A549 (cell line): ENCODE results near the gene SLC2A10. TPM values are rescaled to one million over a fixed set of nuclear protein-coding genes. Genes with fewer than 3 reads are reported as not detected.

Experiments used
- ATAC-seq, 2 experiments: fragments of 200-7000 bp in 1 of 2; fragments of >200 bp in 1 of 2; cut with Nextera tagmentation in 1 of 2; cut with Tn5 transposase in 1 of 2; 3 replicates each; pipeline versions ENCODE4 v1.8.0 to v1.9.1; 2018 to 2020; ENCODE audit warnings: mild to moderate bottlenecking in 1 of 2, moderate library complexity in 1 of 2
- CTCF ChIA-PET: fragments of 300-600 bp; sonication (Branson Sonifier 250); formaldehyde crosslinking; extraction: SDS; loops from one replicate; lab custom pipeline; 2021; ENCODE audit warnings: antibody characterized with exemption, inconsistent platforms; lab: Yijun Ruan, JAX
- POLR2A ChIA-PET: fragments of 350-600 bp; formaldehyde crosslinking; extraction: SDS; loops from one replicate; lab custom pipeline; 2021; ENCODE audit warnings: antibody characterized with exemption, inconsistent platforms; lab: Yijun Ruan, JAX
- DNase-seq, 2 experiments: peaks; one replicate each; pipeline versions ENCODE4 v3.0.0 to v3.0.0-alpha.2; 2011 to 2016; ENCODE audit warnings: low read depth in 1 of 2, low spot score in 1 of 2
- FAIRE-seq: peaks from 2 replicates; lab custom pipeline; 2011; peaks lifted over from hg19 to GRCh38; lab: Jason Lieb, UNC
- H3K27ac ChIP-seq, 2 experiments: fragments of >200 bp; sonication (Bioruptor Twin); formaldehyde crosslinking; 3 replicates each; pipeline ENCODE4 v1.5.1; 2016 to 2017
- H3K4me1 ChIP-seq: fragments of >200 bp; sonication (Bioruptor Twin); formaldehyde crosslinking; 3 replicates; pipeline ENCODE4 v1.6.1; 2016
- H3K4me2 ChIP-seq: fragments of >200 bp; sonication (Bioruptor Twin); formaldehyde crosslinking; 3 replicates; pipeline ENCODE4 v1.6.1; 2016
- H3K4me3 ChIP-seq: fragments of >200 bp; sonication (Bioruptor Twin); formaldehyde crosslinking; 3 replicates; pipeline ENCODE4 v1.5.1; 2016
- H3K9me3 ChIP-seq: fragments of >200 bp; sonication (Bioruptor Twin); formaldehyde crosslinking; 3 replicates; pipeline ENCODE4 v1.6.1; 2016
- BCL3 ChIP-seq: fragments of >200 bp; sonication (Bioruptor Twin); formaldehyde crosslinking; IDR thresholded peaks from 3 replicates; pipeline ENCODE4 v1.6.1; 2016
- CEBPB ChIP-seq, 2 experiments: fragments of >200 bp in 1 of 2; sonication (Bioruptor Twin) in 1 of 2; formaldehyde crosslinking in 1 of 2; IDR thresholded peaks; 2 replicates each; pipeline ENCODE4 v1.6.1; 2012 to 2016
- CHD2 ChIP-seq: fragments of 150-350 bp; IDR thresholded peaks from 2 replicates; pipeline ENCODE4 v1.6.1; 2014; ENCODE audit warnings: low read length; ENCODE audit not compliant: partially characterized antibody
- EHMT2 ChIP-seq: fragments of 200-600 bp; sonication (generic); IDR thresholded peaks from 2 replicates; pipeline ENCODE4 v1.6.1; 2016; ENCODE audit warnings: antibody characterized with exemption, low read depth, mild to moderate bottlenecking, moderate library complexity
- EP300 ChIP-seq, 2 experiments: fragments of >200 bp; sonication (Bioruptor Twin); formaldehyde crosslinking; IDR thresholded peaks; 2 replicates in 1 of 2; 3 replicates in 1 of 2; pipeline ENCODE4 v1.6.1; 2016 to 2017
- ESRRA ChIP-seq: fragments of 150-350 bp; IDR thresholded peaks from 2 replicates; pipeline ENCODE4 v1.6.1; 2014; ENCODE audit warnings: mild to moderate bottlenecking, low read length, borderline replicate concordance
- HEYL ChIP-seq: fragments of 250-450 bp; sonication (Bioruptor Pico); IDR thresholded peaks from 2 replicates; pipeline ENCODE4 v1.8.0; 2021; ENCODE audit warnings: mild to moderate bottlenecking, moderate library complexity
- HOXB13 ChIP-seq: fragments of 250-450 bp; sonication (Bioruptor Pico); IDR thresholded peaks from 2 replicates; pipeline ENCODE4 v1.5.0; 2020; ENCODE audit warnings: low read depth, mild to moderate bottlenecking, moderate library complexity
- HOXB5 ChIP-seq: fragments of 250-450 bp; sonication (Bioruptor Pico); IDR thresholded peaks from 2 replicates; pipeline ENCODE4 v1.5.0; 2020; ENCODE audit warnings: mild to moderate bottlenecking, moderate library complexity
- MAFK ChIP-seq: fragments of 450-650 bp; IDR thresholded peaks from 2 replicates; pipeline ENCODE4 v1.6.1; 2014; ENCODE audit not compliant: partially characterized antibody
- NPAS2 ChIP-seq: fragments of 250-450 bp; sonication (Bioruptor Pico); IDR thresholded peaks from 2 replicates; pipeline ENCODE4 v1.8.0; 2022; ENCODE audit warnings: mild to moderate bottlenecking, moderate library complexity, borderline replicate concordance
- NR3C1 ChIP-seq: fragments of >200 bp; sonication (Bioruptor Twin); formaldehyde crosslinking; IDR thresholded peaks from 3 replicates; pipeline ENCODE4 v1.6.1; 2017
- PHF8 ChIP-seq: fragments of 200-600 bp; sonication (generic); IDR thresholded peaks from 2 replicates; pipeline ENCODE4 v1.6.1; 2016; ENCODE audit warnings: low read depth, mild to moderate bottlenecking, antibody characterized with exemption, moderate library complexity, borderline replicate concordance
- RARB ChIP-seq: fragments of 250-450 bp; sonication (Bioruptor Pico); IDR thresholded peaks from 2 replicates; pipeline ENCODE4 v1.8.0; 2021; ENCODE audit warnings: mild to moderate bottlenecking, moderate library complexity
- RCOR1 ChIP-seq: fragments of 150-350 bp; IDR thresholded peaks from 2 replicates; pipeline ENCODE4 v1.6.1; 2014; ENCODE audit warnings: antibody characterized with exemption, low read length, low read depth
- RNF2 ChIP-seq: fragments of 200-600 bp; sonication (generic); IDR thresholded peaks from 2 replicates; pipeline ENCODE4 v1.6.1; 2016; ENCODE audit warnings: low read depth, mild to moderate bottlenecking, antibody characterized with exemption, moderate library complexity, borderline replicate concordance
- SREBF2 ChIP-seq: fragments of 450-650 bp; IDR thresholded peaks from 2 replicates; pipeline ENCODE4 v1.6.1; 2014; ENCODE audit warnings: mild to moderate bottlenecking, moderate library complexity
- TFCP2L1 ChIP-seq: fragments of 250-450 bp; sonication (Bioruptor Pico); IDR thresholded peaks from 2 replicates; pipeline ENCODE4 v1.5.0; 2021; ENCODE audit warnings: mild to moderate bottlenecking
- USF2 ChIP-seq: fragments of 450-650 bp; IDR thresholded peaks from 2 replicates; pipeline ENCODE4 v1.6.1; 2014; ENCODE audit warnings: antibody characterized with exemption
- ZFP36 ChIP-seq: fragments of 450-650 bp; IDR thresholded peaks from 2 replicates; pipeline ENCODE4 v1.6.1; 2014; ENCODE audit warnings: borderline replicate concordance; ENCODE audit not compliant: partially characterized antibody
- ZNF302 ChIP-seq: fragments of 250-450 bp; sonication (Bioruptor Pico); IDR thresholded peaks from 2 replicates; pipeline ENCODE4 v1.9.0; 2021; ENCODE audit warnings: inconsistent platforms, mild to moderate bottlenecking, moderate library complexity
- ZSCAN20 ChIP-seq: fragments of 250-450 bp; sonication (Bioruptor Pico); IDR thresholded peaks from 2 replicates; pipeline ENCODE4 v1.8.0; 2022; ENCODE audit warnings: mild to moderate bottlenecking, moderate library complexity
- WGBS: methylation state at CpG from one replicate; pipeline ENCODE4 v1.1.6; 2017; ENCODE audit errors: missing lambda C conversion rate; 5-methylcytosine and 5-hydroxymethylcytosine counted together
- polyA plus RNA-seq, 4 experiments: library from polyadenylated mRNA; depleted of rRNA in 3 of 4; stranded (reverse); fragments of >200 nt; fragmentation: RNase III in 1 of 4; extraction: RNeasy Plus Mini Kit Qiagen cat#74134 plus additional on column Dnase treatment in 1 of 4; gene quantifications; 2 replicates in 3 of 4; 3 replicates in 1 of 4; pipeline ENCODE4 v1.2.3, GENCODE V29; 2011 to 2017
- TF ChIP-seq, protein P1 (sequence below): fragments of >200 bp; sonication (Bioruptor Twin); formaldehyde crosslinking; IDR thresholded peaks from 2 replicates; pipeline ENCODE4 v1.6.1; 2016
- TF ChIP-seq, protein P2 (sequence below): fragments of 250-450 bp; sonication (Bioruptor Pico); IDR thresholded peaks from 2 replicates; pipeline ENCODE4 v1.5.0; 2020; ENCODE audit warnings: low read depth, mild to moderate bottlenecking, moderate library complexity
- TF ChIP-seq, protein P3 (sequence below): fragments of 200-600 bp; sonication (generic); IDR thresholded peaks from 2 replicates; pipeline ENCODE4 v1.6.1; 2016; ENCODE audit warnings: antibody characterized with exemption, mild to moderate bottlenecking, moderate library complexity

SLC2A10 gene
- polyA plus RNA-seq, 2 of the 4 experiments (the other 2 are of a cell fraction) = 0.01 TPM; not detected in 1

GRCh38 chr20:46708172-46708860 is 1.1 kb upstream of the SLC2A10 start:
- peaks cover 22% of the 10 kb centered on the region for H3K9me3 ChIP-seq
- no peak for FAIRE-seq
- peak in 1 of 2 experiments; percentile 20 for DNase-seq
- no peak for TF ChIP-seq ZSCAN20 (CRISPR knock-in tag)
- no peak for TF ChIP-seq SREBF2
- no peak for TF ChIP-seq TFCP2L1
- no peak for TF ChIP-seq CHD2
- no peak for TF ChIP-seq ZFP36
- no peak for TF ChIP-seq BCL3
- TF ChIP-seq NR3C1 = no peak
- no peak for TF ChIP-seq USF2
- TF ChIP-seq MAFK = no peak
- TF ChIP-seq RARB (CRISPR knock-in tag) = no peak
- no peak for TF ChIP-seq RNF2
- TF ChIP-seq EP300 (IDR thresholded peaks at IDR 0.05) = no peak
- no peak overlapping the region for H3K27ac ChIP-seq
- no peak overlapping the region for H3K4me2 ChIP-seq
- POLR2A ChIA-PET = no interaction called here
- no peak overlapping the region for H3K4me3 ChIP-seq
- CTCF ChIA-PET = interaction anchor here (0.6 to 2.4 kb wide), 5 partner anchors 9 to 26 kb away, joined by 3 to 7 read pairs (median 4); no protein-coding TSS in a partner anchor
- H3K4me1 ChIP-seq = no peaks in the 10 kb centered on the region
- 51% methylated on average over 7 of the region's 8 CpGs for WGBS
- ATAC-seq = no peak

DNA sequence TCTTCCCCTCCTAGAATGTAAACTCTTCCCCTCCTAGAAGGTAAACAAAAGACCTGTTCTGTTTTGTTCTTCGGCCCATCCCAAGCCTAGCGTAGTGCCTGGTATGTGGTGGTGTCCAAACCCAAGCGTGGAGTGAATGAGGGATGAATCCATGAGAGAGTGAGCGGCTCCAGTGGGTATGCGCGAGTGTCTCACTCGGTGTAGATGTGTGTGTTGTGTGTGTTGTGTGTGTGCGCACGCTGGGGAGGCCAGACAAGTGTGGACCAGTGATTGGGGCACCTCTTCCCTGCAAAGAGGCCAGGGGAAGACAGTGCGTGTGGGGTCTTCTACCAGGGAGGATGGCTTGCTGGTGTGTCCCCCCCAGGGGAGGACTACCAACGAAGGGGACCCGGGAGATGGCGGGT is 392 bp upstream of the SLC2A10 start:
- ATAC-seq (no peak), DNase-seq (no peak), FAIRE-seq (no peak)
- ChIA-PET CTCF (interaction anchor here (0.9 kb wide), 1 partner anchor 18 kb away, joined by 4 read pairs; no protein-coding TSS in a partner anchor), POLR2A (no interaction called here)
- Histone ChIP-seq H3K4me1 (no peaks in the 10 kb centered on the region), H3K9me3 (peaks cover 22% of the 10 kb centered on the region), H3K27ac (no peak overlapping the region), H3K4me2 (no peak overlapping the region), H3K4me3 (no peak overlapping the region)
- WGBS = 78% methylated on average over 10 of the region's 13 CpGs
- TF ChIP-seq NPAS2 (no peak), HEYL (CRISPR knock-in tag) (no peak), EHMT2 (no peak), ZNF302 (CRISPR knock-in tag) (no peak), SREBF2 (no peak), CEBPB (IDR thresholded peaks at IDR 0.05) (no peak), PHF8 (no peak)
- TF ChIP-seq, protein P1, sequence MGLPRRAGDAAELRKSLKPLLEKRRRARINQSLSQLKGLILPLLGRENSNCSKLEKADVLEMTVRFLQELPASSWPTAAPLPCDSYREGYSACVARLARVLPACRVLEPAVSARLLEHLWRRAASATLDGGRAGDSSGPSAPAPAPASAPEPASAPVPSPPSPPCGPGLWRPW = no peak

GRCh38 chr20:46710153-46710913 is 884 bp downstream of the SLC2A10 start:
- ChIA-PET CTCF (interaction anchor here (0.9 kb wide), 1 partner anchor 9 kb away, joined by 7 read pairs; no protein-coding TSS in a partner anchor), POLR2A (no interaction called here)
- 74% methylated on average over 22 of the region's 22 CpGs for WGBS
- Histone ChIP-seq H3K9me3 (peaks cover 19% of the 10 kb centered on the region), H3K4me3 (no peak overlapping the region), H3K27ac (no peak overlapping the region), H3K4me1 (peaks cover 8% of the 10 kb centered on the region; the same call in 2 of the 3 replicates), H3K4me2 (no peak overlapping the region)
- no peak for ATAC-seq
- no peak for FAIRE-seq
- no peak for DNase-seq
- TF ChIP-seq, protein P2, sequence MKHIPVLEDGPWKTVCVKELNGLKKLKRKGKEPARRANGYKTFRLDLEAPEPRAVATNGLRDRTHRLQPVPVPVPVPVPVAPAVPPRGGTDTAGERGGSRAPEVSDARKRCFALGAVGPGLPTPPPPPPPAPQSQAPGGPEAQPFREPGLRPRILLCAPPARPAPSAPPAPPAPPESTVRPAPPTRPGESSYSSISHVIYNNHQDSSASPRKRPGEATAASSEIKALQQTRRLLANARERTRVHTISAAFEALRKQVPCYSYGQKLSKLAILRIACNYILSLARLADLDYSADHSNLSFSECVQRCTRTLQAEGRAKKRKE = no peak
- TF ChIP-seq RNF2 (no peak), HOXB5 (CRISPR knock-in tag) (no peak), ZNF302 (CRISPR knock-in tag) (no peak), ESRRA (no peak), RCOR1 (no peak), HOXB13 (CRISPR knock-in tag) (no peak), NR3C1 (no peak)
- TF ChIP-seq, protein P3, sequence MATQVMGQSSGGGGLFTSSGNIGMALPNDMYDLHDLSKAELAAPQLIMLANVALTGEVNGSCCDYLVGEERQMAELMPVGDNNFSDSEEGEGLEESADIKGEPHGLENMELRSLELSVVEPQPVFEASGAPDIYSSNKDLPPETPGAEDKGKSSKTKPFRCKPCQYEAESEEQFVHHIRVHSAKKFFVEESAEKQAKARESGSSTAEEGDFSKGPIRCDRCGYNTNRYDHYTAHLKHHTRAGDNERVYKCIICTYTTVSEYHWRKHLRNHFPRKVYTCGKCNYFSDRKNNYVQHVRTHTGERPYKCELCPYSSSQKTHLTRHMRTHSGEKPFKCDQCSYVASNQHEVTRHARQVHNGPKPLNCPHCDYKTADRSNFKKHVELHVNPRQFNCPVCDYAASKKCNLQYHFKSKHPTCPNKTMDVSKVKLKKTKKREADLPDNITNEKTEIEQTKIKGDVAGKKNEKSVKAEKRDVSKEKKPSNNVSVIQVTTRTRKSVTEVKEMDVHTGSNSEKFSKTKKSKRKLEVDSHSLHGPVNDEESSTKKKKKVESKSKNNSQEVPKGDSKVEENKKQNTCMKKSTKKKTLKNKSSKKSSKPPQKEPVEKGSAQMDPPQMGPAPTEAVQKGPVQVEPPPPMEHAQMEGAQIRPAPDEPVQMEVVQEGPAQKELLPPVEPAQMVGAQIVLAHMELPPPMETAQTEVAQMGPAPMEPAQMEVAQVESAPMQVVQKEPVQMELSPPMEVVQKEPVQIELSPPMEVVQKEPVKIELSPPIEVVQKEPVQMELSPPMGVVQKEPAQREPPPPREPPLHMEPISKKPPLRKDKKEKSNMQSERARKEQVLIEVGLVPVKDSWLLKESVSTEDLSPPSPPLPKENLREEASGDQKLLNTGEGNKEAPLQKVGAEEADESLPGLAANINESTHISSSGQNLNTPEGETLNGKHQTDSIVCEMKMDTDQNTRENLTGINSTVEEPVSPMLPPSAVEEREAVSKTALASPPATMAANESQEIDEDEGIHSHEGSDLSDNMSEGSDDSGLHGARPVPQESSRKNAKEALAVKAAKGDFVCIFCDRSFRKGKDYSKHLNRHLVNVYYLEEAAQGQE = no peak
